ENCODE measurements around the gene RASL11A. TPM values are rescaled to one million over a fixed set of nuclear protein-coding genes. Genes with fewer than 3 reads are reported as not detected.
A peak's percentile ranks its signal among the peaks of the same experiment; 100 is the strongest.

RASL11A gene
- polyA plus RNA-seq, 1 experiment: 67.0 TPM

GRCh38 chr13:27251166-27252091 is 19.2 kb upstream of the RASL11A start, which contains the start of gene RPL21:
RPL21 (plus strand) TSS chr13:27251558; CDS start chr13:27253777, 2,219 bp downstream.
- TF ChIP-seq, protein P1, sequence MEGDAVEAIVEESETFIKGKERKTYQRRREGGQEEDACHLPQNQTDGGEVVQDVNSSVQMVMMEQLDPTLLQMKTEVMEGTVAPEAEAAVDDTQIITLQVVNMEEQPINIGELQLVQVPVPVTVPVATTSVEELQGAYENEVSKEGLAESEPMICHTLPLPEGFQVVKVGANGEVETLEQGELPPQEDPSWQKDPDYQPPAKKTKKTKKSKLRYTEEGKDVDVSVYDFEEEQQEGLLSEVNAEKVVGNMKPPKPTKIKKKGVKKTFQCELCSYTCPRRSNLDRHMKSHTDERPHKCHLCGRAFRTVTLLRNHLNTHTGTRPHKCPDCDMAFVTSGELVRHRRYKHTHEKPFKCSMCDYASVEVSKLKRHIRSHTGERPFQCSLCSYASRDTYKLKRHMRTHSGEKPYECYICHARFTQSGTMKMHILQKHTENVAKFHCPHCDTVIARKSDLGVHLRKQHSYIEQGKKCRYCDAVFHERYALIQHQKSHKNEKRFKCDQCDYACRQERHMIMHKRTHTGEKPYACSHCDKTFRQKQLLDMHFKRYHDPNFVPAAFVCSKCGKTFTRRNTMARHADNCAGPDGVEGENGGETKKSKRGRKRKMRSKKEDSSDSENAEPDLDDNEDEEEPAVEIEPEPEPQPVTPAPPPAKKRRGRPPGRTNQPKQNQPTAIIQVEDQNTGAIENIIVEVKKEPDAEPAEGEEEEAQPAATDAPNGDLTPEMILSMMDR (IDR thresholded peaks at IDR 0.05; ENCODE audit: insufficient read depth, low read depth, low read length): no peak
- H3K36me3 ChIP-seq (ENCODE audit: control insufficient read depth, insufficient read depth, low read length): peaks cover 4% of the 10 kb centered on the region
- H3K27me3 ChIP-seq (ENCODE audit: control insufficient read depth, insufficient read depth, low read length): no peaks in the 10 kb centered on the region
- POLR2A ChIA-PET: interaction anchor here (0.6 to 0.7 kb wide), 2 partner anchors 12 to 21 kb away, joined by 3 read pairs; no protein-coding TSS in a partner anchor
- peak within 1 kb of the TSS; percentile 72 for H3K4me3 ChIP-seq (ENCODE audit: low read depth, low read length)
- CTCF ChIA-PET: no interaction called here
- DNase-seq (ENCODE audit: low read depth): peak; percentile 80

- TF ChIP-seq, protein P1 (IDR thresholded peaks at IDR 0.05; ENCODE audit: insufficient read depth, low read depth, low read length): no peak
- H3K27me3 ChIP-seq (ENCODE audit: control insufficient read depth, insufficient read depth, low read length): no peaks in the 10 kb centered on the region
- POLR2A ChIA-PET: no interaction called here
- H3K36me3 ChIP-seq (ENCODE audit: control insufficient read depth, insufficient read depth, low read length): peaks cover 6% of the 10 kb centered on the region
- no peak for DNase-seq (ENCODE audit: low read depth)
- peak overlapping the region; percentile 72 for H3K4me3 ChIP-seq (ENCODE audit: low read depth, low read length)
- CTCF ChIA-PET: interaction anchor here (0.6 to 1.0 kb wide), 2 partner anchors 11 to 267 kb away, joined by 3 to 4 read pairs; no protein-coding TSS in a partner anchor
Measured at GRCh38 chr13:27252467-27252866, 18.2 kb upstream of the RASL11A start.

- TF ChIP-seq, protein P1 (IDR thresholded peaks at IDR 0.05; ENCODE audit: insufficient read depth, low read depth, low read length): no peak
- peaks cover 12% of the 10 kb centered on the region for H3K36me3 ChIP-seq (ENCODE audit: control insufficient read depth, insufficient read depth, low read length)
- ChIA-PET CTCF (interaction anchor here (1.2 to 3.0 kb wide), 2 partner anchors 14 to 27 kb away, joined by 3 to 15 read pairs; partner anchors contain the start of gene RASL11A), POLR2A (interaction anchor here (0.6 kb wide), 1 partner anchor 178 kb away, joined by 4 read pairs; no protein-coding TSS in a partner anchor)
- DNase-seq (ENCODE audit: low read depth): no peak
- H3K4me3 ChIP-seq (ENCODE audit: low read depth, low read length): no peak overlapping the region
- no peaks in the 10 kb centered on the region for H3K27me3 ChIP-seq (ENCODE audit: control insufficient read depth, insufficient read depth, low read length)
Measured at GRCh38 chr13:27257233-27257568, 13.4 kb upstream of the RASL11A start.

- CTCF ChIA-PET: interaction anchor here (3.0 kb wide), 1 partner anchor 13 kb away, joined by 15 read pairs; the partner anchor contains the start of gene RASL11A
- POLR2A ChIA-PET: no interaction called here
Measured at GRCh38 chr13:27257648-27258253, 12.9 kb upstream of the RASL11A start.

More at GRCh38 chr13:27257648-27258253, 12.9 kb upstream of the RASL11A start:
- no peak for DNase-seq (ENCODE audit: low read depth)
- Histone ChIP-seq H3K4me3 (ENCODE audit: low read depth, low read length) (no peak overlapping the region), H3K27me3 (ENCODE audit: control insufficient read depth, insufficient read depth, low read length) (no peaks in the 10 kb centered on the region), H3K36me3 (ENCODE audit: control insufficient read depth, insufficient read depth, low read length) (peaks cover 12% of the 10 kb centered on the region)
- TF ChIP-seq, protein P1 (IDR thresholded peaks at IDR 0.05; ENCODE audit: insufficient read depth, low read depth, low read length): no peak

All from BJ (cell line).